Left ventricle myocardium inferior (tissue), 1 donor: ENCODE data around the gene METTL24. TPM values are rescaled to one million over a fixed set of nuclear protein-coding genes. Genes with fewer than 3 reads are reported as not detected.

Source experiments
- DNase-seq: peaks from one replicate; pipeline ENCODE4 v3.0.0-alpha.2; 2020
- H3K27ac ChIP-seq: fragments of 200-600 bp; replicated peaks from 2 replicates; pipeline ENCODE4 v1.8.0; 2021
- H3K27me3 ChIP-seq: fragments of 200-600 bp; 2 replicates; pipeline ENCODE4 v1.8.0; 2021; ENCODE audit warnings: low read depth
- H3K36me3 ChIP-seq: fragments of 200-600 bp; 2 replicates; pipeline ENCODE4 v1.8.0; 2021
- H3K4me1 ChIP-seq: fragments of 200-600 bp; 2 replicates; pipeline ENCODE4 v1.8.0; 2021
- H3K4me3 ChIP-seq: fragments of 200-600 bp; 2 replicates; pipeline ENCODE4 v1.8.0; 2021; ENCODE audit warnings: mild to moderate bottlenecking, moderate library complexity
- H3K9me3 ChIP-seq: fragments of 200-600 bp; replicated peaks from 2 replicates; pipeline ENCODE4 v1.8.0; 2021
- CTCF ChIP-seq: fragments of 200-600 bp; IDR thresholded peaks from 2 replicates; pipeline ENCODE4 v1.8.0; 2021; ENCODE audit warnings: antibody characterized with exemption, mild to moderate bottlenecking, borderline replicate concordance
- intact Hi-C: fragments of 100-400 bp; cut with micrococcal nuclease; formaldehyde crosslinking; loops from one replicate; pipeline ENCODE4 v1.11.0; 2022
- total RNA-seq: library from RNA; stranded (reverse); fragmentation: NEBNext Ultra II Directional; extraction: Animal tissue kit (Norgen Biotek cat#: 25700); gene quantifications from one replicate; pipeline ENCODE4 v1.2.1, GENCODE V29; 2021
- donor health status: DM: no; HTN: yes; CAD: no; lungs with severe emphysema.

METTL24 gene
- total RNA-seq, 1 donor from 2014 or later = 1.2 TPM

DNA sequence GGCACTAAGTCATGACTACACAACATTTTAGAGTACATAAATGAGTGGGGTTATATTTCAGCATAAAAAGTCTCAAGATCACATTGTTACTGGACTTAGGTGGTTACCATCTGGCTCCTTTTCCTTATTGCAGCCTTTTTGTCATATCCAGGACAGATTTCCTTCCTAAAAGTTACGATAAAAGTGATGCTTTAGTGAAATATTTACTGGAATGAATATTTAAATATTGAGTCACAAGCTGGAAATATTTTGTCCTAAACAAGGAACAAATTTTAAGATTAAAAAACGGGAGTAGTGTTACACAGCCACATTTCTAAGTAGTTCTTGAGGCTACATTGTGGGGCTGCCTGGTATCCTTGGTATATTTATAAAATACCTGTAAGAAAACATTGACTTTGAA, 125.7 kb downstream of the METTL24 start:
- TF ChIP-seq CTCF = no peak
- no peaks in the 10 kb centered on the region for H3K9me3 ChIP-seq
- H3K27me3 ChIP-seq = no peaks in the 10 kb centered on the region
- no peak overlapping the region for H3K4me3 ChIP-seq
- DNase-seq = no peak
- H3K36me3 ChIP-seq = peaks cover 22% of the 10 kb centered on the region
- intact Hi-C loops = no loop called here
- H3K27ac ChIP-seq = no peak overlapping the region
- peaks cover 13% of the 10 kb centered on the region for H3K4me1 ChIP-seq

DNA sequence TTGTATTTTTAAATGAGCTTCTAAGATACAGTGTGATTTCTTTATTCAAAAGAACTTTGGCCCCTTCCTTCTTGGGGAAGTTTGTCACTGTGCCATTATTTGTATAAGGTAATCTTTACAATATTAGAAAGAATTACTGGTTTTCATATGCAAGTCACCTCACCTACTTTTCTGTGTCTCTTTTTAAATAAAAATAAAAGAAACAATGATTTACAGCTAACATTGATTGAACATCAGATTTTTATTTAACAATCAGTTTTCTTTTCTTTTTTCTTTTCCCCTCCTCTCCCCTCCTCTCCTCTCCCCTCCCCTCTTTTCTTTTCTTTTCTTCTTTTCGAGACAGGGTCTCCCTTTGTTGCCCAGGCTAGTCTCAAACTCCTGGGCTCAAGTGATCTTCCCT, 131.9 kb downstream of the METTL24 start:
- intact Hi-C loops = no loop called here
- no peak for DNase-seq
- Histone ChIP-seq H3K9me3 (no peaks in the 10 kb centered on the region), H3K27ac (no peak overlapping the region), H3K4me3 (no peak overlapping the region), H3K36me3 (peaks cover 67% of the 10 kb centered on the region), H3K27me3 (no peaks in the 10 kb centered on the region), H3K4me1 (no peaks in the 10 kb centered on the region)
- no peak for TF ChIP-seq CTCF

DNA sequence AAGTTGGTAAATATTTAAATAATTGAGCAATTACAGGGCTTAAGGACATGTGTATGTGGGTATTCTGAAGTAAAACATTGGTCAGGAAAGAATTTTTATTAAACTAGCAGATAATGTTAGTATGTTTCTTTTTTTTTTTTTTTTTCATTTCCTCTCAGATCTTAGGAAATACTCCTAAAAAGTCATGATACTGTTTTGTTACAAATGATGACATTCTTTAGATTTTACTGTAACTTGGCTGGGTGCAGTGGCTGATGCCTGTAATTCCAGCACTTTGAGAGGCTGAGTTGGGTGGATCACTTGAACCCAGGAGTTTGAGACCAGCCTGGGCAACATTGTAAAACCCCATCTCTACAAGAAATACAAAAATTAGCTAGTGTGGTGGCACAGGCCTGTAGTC, 136.4 kb downstream of the METTL24 start:
- no peak for TF ChIP-seq CTCF
- intact Hi-C loops = no loop called here
- Histone ChIP-seq H3K36me3 (peaks cover 84% of the 10 kb centered on the region), H3K4me3 (no peak overlapping the region), H3K9me3 (no peaks in the 10 kb centered on the region), H3K27ac (no peak overlapping the region), H3K4me1 (no peaks in the 10 kb centered on the region), H3K27me3 (no peaks in the 10 kb centered on the region)
- no peak for DNase-seq

GRCh38 chr6:110217266-110217665, 140.9 kb downstream of the METTL24 start:
- no peak for DNase-seq
- Histone ChIP-seq H3K9me3 (no peaks in the 10 kb centered on the region), H3K36me3 (peaks cover 95% of the 10 kb centered on the region), H3K27ac (no peak overlapping the region), H3K4me3 (no peak overlapping the region), H3K27me3 (no peaks in the 10 kb centered on the region), H3K4me1 (no peaks in the 10 kb centered on the region)
- no peak for TF ChIP-seq CTCF
- intact Hi-C loops = no loop called here

DNA sequence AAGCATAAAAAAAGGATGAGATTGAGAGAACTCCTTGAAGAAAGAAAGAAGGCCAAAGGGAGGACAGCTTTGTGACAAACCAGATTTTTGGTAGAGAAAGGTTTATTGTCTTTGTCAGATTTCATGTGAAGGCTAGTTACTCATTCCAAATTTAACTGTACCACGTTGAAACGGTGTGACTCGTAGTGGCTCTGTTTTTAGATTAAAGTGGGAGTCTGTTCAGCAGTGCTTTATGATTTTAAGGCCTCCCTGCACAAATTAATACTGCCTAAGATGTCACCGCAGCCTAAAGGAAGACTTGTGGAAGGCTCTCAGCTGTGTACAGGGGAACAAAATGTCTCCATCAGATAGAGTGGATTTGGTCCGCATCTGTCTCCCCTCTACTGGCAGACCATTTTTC, 142.0 kb downstream of the METTL24 start:
- peaks cover 96% of the 10 kb centered on the region for H3K36me3 ChIP-seq
- H3K27me3 ChIP-seq = no peaks in the 10 kb centered on the region
- no peak for DNase-seq
- H3K9me3 ChIP-seq = no peaks in the 10 kb centered on the region
- intact Hi-C loops = no loop called here
- no peaks in the 10 kb centered on the region for H3K4me1 ChIP-seq
- H3K4me3 ChIP-seq = no peak overlapping the region
- no peak overlapping the region for H3K27ac ChIP-seq
- no peak for TF ChIP-seq CTCF

DNA sequence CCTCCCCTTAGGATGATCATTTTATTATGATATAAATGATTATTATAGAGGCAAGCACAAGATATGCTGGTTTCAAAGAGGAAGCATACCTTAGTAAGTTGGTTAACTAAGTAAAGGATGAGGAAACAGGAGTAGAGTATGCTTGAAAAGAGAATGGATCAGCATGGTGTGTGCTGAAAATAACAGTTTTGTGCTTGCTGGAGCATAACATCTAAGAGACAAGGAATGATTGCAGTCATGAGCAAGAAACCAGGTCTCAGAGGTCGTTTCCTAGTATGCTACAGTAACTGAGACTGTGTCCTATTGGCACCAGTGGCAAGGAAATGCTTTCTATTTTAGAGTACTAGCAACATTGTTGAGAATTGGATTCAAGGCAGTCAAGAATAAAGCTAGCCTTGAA, 143.8 kb downstream of the METTL24 start:
- Histone ChIP-seq H3K36me3 (peaks cover 94% of the 10 kb centered on the region), H3K4me1 (no peaks in the 10 kb centered on the region), H3K27ac (no peak overlapping the region), H3K27me3 (no peaks in the 10 kb centered on the region), H3K4me3 (no peak overlapping the region), H3K9me3 (no peaks in the 10 kb centered on the region)
- DNase-seq = no peak
- intact Hi-C loops = no loop called here
- no peak for TF ChIP-seq CTCF
